AG10803 (cell line): ENCODE measurements around the gene PEBP1.

Experiments
- DNase-seq: peaks from one replicate; pipeline ENCODE4 v3.0.0; 2010; ENCODE audit warnings: low read depth
- H3K4me3 ChIP-seq: 2 replicates; pipeline ENCODE4 v1.5.1; 2011; ENCODE audit warnings: mild to moderate bottlenecking, low read length, control low read depth
- CTCF ChIP-seq: conservative IDR thresholded peaks from 2 replicates; pipeline ENCODE4 v1.5.1; 2011; ENCODE audit warnings: mild to moderate bottlenecking, low read length, control low read depth, inconsistent platforms

PEBP1 gene

DNA sequence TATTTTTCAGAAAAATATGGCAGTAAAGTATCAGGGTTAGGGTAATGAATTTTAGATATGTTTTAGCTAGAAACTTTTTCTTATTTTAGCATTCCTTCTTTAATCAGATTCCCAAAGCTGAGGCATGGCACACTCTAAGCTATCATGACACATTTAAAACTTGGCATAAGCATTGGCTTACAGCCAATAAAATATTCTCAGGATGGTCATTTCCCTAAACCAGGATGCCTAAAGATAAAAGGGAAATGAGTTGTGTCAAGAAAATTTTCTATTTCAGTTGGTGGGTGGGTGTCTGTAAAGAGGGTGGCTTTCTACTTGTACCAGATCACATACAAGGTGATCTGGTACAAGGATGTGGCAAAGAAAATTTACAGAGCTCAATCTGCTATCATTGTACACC is 47.8 kb downstream of the PEBP1 start:
- TF ChIP-seq CTCF, result no peak
- DNase-seq, result peak; percentile 16
- H3K4me3 ChIP-seq, result no peak overlapping the region

- DNase-seq, result no peak
- H3K4me3 ChIP-seq, result no peak overlapping the region
- TF ChIP-seq CTCF, result no peak
Observed at GRCh38 chr12:118185602-118186397, 49.9 kb downstream of the PEBP1 start.

DNA sequence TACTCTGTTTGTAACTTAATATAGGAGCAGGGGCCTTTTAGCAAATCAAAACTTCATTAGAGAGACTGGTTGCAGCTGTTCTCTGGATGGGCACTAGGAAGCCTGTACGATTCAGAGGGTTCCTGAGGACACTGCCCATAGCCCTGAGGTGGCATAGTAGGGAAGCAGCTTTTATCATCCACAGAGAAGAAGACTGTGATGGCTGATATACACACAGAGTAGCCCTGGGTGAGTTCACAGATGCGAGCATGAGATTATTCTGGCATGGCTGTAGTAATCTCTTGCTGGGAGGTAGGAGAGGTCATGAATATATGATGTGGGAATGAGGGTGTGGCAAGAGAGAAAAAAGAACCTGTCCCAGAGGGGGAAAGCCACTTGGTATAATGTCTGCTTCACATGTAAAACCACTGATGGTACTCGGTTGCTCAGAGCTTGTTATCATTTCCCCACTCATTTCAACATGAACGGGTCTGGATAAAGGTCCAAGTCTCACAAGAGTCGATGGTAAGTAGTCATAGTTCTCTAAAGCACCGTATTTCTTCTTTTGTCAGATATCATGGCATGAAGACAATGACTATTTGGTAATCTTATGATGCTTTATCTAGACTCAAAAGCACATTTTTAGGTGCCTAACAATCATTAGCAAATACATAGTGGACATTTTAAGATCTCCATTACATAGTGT is 52.0 kb downstream of the PEBP1 start:
- DNase-seq, result no peak
- no peak for TF ChIP-seq CTCF
- H3K4me3 ChIP-seq, result no peak overlapping the region

GRCh38 chr12:118188690-118189371 is 52.9 kb downstream of the PEBP1 start:
- H3K4me3 ChIP-seq, result peak overlapping the region; percentile 23
- peak; percentile 62 for DNase-seq
- TF ChIP-seq CTCF, result no peak

DNA sequence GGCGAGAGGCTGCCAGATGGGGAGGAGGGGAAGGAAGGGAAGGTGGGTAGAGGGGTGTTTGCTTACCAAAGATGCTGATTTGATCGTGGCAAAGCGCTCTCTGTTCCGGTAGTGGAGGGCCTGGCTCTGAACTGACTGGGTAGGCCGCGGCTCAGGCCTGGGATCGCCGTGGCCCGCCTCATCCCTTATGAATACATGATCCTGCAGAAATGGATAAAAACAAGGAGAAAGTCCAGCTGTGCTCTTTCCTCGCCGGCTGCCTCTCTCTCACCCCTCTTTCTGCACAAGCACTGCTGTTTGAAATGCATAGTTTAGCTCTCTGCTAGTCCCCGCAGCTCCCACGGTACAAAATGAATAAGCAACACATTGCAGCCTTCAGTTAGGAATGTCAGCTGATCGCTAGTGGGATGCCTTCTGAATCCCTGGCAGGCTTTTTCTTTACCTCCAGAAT is 53.8 kb downstream of the PEBP1 start:
- no peak for TF ChIP-seq CTCF
- peak overlapping the region; percentile 56 for H3K4me3 ChIP-seq
- peak; percentile 67 for DNase-seq

GRCh38 chr12:118190266-118190665 is 54.3 kb downstream of the PEBP1 start:
- TF ChIP-seq CTCF, result no peak
- H3K4me3 ChIP-seq, result peak overlapping the region; percentile 56
- peak; percentile 29 for DNase-seq
